ENCODE data around the gene RSU1.

- no peak for TF ChIP-seq CTCF (optimal IDR thresholded peaks at IDR 0.05 in 1 of 3, IDR thresholded peaks at IDR 0.05 in 1 of 3, conservative IDR thresholded peaks at IDR 0.05 in 1 of 3; ENCODE audit: extremely low read depth in 1 of 3, insufficient read depth in 2 of 3, low read length in 3 of 3)
- TF ChIP-seq EZH2 (IDR thresholded peaks at IDR 0.05; ENCODE audit: low read length) = no peak
Observed at GRCh38 chr10:16735671-16736070, 81.6 kb downstream of the RSU1 start.
